SIG-M5 treated with dmso at 0.1 percent for 504 hours (cell line): ENCODE measurements around the gene LRBA.
"Not testable (repeated sequence)": the region's sequence is repeated elsewhere in the genome, so short reads cannot be mapped to it uniquely, and the experiment has no call there.

Experiments
- DNase-seq: peaks from one replicate; lab custom pipeline; 2025; ENCODE audit not compliant: unreplicated experiment; lab: John Stamatoyannopoulos, UW

The LRBA gene

GRCh38 chr4:150746156-150746555 is 268.9 kb downstream of the LRBA start:
- no peak for DNase-seq

DNA sequence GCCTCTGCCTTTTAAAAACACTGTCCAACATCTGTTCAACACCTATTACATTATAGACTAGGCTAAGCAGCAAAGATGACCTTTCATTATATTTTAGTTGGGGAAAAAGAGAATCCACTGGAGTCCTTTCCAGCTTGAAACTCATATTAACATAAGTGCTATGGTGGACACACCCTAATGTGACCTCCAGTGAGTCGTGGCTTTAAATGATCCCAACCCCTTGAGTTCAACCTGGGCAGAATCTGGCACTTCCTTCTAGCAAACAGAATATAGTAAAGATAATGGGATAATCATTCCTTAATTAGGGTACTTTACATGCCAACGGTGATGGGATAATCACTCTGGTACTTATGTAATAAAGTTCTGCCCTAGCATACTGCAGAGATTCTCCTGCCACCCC is 270.5 kb downstream of the LRBA start:
- no peak for DNase-seq

- no peak for DNase-seq
Measured at GRCh38 chr4:150743564-150744342, 271.3 kb downstream of the LRBA start.

GRCh38 chr4:150742930-150743329 is 272.2 kb downstream of the LRBA start:
- DNase-seq = not testable (repeated sequence)

DNA sequence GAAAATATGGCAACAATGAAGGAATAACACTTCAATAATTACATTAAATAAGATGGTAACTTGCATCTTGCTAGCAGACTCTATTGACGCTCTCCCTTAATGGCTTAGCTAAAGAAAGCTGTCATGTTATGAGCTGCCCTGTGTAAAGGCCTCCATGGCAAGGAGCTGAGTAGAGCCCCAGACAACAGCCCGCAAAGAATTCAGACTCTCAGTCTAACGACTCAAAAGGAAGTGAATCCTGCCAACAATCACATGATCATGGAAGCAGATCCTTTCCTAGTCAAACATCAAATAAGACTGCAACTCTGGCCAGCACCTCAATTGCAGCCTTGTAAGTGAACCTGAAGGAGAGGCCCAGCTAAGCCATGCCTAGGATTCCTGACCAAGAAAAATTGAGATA is 275.5 kb downstream of the LRBA start:
- DNase-seq = no peak

GRCh38 chr4:150725957-150726523 is 289.0 kb downstream of the LRBA start:
- no peak for DNase-seq

DNA sequence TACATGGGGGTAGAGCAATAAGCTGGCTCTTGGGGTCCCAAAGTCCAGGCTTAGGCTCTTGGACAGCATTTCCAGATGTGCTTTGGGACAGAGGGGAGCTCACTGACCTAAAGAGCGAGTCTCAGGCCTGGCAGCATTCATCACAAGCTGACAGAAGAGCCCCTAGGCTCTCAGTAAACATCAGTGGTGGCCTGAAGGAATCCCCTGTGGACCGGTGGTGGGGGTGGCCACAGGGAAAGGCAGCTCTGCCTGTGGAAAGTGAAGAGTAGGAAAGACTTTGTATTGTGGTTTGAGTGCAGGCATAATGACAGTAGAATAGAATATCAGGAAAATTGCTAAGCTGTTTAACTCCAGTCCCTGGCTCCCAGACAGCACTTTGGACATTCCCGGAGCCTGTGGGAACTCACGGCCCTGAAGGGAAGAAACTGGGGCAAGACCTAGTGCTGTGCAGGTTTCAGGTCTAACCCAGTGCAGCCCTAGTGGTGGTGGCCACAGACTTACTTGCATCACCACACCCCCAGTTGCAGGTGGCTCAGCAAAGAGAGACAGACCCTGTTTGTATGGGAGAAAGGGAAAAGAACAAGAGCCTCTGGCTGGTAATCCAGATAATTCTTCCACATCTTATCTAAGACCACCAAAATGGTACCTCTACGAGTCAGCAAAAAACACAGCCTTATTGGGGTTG is 291.2 kb downstream of the LRBA start:
- no peak for DNase-seq

DNA sequence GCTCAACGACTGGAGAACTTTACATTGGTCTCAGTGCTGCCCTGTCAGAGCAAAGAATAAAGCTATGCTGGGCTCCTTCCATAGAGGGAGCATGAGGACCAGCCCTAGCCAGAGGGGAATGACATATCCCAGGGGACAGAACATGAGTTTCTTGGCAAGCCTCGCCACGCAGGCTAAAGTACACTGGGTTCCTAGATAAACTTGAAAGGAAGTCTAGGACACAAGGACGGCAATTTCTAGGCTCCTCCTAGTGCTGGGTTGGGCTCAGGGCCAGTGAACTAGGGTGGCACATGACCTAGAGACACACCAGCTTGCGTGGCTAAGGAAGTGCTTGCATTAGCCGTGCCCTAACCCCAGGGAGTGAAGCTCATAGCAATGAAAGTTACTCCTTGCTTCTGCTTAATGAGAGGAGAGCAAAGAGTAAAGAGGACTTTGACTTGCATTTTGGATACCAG is 292.1 kb downstream of the LRBA start:
- DNase-seq = no peak

GRCh38 chr4:150720973-150721518 is 294.0 kb downstream of the LRBA start:
- no peak for DNase-seq

DNA sequence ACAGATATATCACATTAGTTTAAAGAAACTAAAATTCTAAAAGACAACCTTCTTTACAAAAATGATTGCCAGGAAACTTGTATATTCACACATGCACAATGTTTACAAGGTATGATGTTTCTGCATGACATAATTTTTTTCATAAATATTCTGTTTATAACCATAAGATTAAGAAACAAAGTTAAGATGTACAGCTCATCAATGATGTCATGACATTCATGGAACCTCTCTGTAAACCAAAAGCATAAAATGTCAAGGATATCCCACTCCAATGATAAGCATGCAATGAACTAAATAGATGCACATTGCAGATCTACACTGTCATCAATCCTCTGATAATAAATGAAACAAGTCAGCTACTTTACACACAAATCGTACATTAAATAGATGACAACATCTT is 297.1 kb downstream of the LRBA start:
- no peak for DNase-seq

DNA sequence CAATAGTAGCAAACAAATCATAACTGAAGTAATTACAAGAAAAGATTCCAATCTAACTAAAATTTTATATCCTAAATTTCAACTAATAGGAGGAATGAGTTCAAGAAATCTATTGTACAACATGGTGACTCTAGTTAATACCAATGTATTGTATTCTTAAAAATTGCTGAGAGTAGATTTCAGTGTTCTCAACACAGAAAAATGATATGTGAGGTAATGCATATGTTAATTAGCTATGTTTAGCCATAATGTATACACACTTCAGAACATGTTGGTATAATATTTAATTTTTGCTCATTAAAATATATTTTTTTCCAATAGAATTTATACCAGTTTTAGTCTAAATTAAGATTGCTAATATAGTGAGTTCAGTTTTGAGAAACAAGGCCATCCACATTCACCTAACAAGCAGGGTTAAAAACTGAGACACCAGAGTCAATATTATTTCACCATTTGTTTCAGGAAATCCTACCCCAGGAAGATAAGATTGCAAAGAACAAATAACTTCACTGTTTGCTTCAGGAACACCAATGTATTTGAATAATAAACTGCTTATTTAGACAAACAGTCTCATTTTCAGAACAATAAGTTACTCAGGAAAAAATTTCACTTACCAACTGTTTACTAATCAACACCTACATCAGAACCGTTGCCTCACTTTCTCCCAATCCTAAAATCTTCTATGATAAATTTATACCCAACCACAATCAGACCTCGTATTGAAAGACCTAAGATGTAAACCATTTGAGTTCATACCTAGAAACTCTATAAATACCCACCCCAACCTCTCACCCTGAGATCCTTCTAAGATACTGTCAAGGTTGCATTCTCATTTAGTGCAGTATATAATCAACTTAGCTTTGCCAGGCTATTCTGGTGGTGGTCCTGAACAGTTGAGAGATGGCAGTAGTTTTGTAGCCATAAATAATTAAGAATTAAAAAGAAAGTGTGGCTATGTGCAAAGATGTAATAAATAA is 300.3 kb downstream of the LRBA start:
- no peak for DNase-seq

DNA sequence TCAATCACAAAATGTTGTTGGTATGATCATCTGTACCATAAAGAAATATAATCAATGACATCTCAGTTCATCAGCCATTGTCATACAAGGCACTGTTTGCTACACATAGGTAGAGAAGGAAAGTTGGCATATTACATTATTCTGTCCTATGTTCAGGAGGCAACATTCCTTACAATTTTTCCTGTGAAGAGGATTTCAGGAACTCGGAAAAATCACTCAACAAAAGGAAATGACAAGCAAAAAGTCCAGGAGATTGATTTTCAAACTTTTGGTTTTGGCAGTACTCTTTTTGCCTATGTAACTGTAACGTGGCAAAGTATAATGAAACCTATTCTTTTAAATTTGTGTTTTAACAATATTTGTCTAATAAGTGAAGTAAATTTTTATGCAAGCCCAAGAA is 301.8 kb downstream of the LRBA start:
- DNase-seq = no peak

DNA sequence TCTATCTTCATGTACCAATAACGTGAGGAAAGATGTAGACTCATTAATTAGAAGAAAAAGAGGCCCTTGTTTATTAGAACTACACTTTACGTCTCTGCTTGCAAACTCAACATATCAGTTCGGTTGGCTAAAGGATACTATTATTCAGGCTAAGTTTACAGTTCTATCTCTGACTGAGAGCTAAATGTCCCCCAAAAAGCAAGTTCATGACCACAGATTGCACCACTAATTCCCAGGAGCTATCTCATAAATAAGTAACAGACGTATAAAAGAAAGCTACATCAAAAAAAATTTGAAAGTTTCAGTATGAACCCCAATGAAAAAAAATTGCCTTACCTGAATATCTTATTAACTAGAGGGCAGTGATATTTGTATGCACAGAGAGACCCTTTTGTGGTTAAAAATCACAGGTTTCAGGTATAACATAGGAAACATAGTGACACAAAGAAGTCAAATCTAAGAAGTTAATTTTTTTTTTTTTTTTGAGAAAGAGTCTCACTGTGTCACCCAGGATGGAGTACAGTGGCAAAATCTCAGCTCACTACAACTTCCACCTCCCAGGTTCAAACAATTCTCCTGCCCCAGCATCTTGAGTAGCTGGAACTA is 304.2 kb downstream of the LRBA start:
- DNase-seq = no peak

DNA sequence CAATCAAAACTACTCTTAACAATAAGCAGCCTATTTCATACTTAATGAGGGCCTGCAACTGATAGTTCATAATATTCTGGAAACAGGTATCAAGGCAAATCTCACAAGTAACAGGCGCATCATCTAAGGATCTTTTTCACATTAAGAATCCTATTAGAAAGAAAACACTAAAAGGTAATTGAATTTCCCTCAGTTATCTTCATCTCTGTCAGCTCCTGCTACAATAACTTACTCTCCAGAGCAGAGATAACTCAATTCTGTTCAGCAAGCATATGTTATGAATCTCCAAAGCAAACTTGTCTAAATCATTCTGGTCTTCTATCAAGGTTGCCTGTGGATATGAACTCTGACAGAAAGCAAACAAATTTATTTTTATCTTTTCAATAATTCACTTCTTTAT is 307.1 kb downstream of the LRBA start:
- no peak for DNase-seq

DNA sequence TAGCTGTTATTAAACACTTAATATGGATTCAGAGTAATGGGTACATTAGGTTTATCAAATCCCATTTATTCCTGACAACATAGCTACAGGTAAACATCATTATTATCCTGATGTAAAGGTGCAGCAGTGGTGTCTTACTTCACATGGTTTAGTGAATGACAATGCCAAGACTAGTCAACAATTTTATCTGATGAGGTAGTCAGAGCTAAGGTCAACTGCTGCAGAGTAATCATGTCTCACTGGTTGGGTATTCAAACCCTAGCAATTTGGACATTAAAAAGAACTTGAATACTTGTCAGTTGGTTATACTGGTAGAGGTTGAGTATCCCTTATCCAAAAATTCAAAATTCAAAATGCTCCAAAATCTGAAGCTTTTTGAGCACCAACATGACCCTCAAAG is 315.5 kb downstream of the LRBA start:
- DNase-seq = no peak

GRCh38 chr4:150695162-150695561 is 319.9 kb downstream of the LRBA start:
- no peak for DNase-seq

GRCh38 chr4:150694438-150694837 is 320.6 kb downstream of the LRBA start:
- DNase-seq = no peak

GRCh38 chr4:150683775-150684350 is 331.2 kb downstream of the LRBA start:
- DNase-seq = no peak

DNA sequence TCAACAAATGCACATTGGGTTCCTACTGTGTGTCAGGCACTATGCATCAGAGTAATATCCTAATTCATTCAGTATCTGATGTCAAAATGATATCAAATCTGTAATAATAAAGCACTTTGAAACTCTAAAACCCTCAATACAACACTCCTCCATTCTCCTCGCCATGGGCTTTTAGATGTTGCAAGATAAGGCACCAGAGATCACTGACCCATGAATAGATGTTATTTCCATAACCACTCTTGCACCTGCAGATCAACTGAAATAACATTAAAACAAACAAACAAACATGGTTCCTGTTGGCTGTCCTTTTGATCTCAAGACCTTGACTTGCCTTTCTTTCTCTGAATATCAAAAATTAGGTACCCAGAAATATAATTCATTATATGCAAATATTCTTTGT is 333.0 kb downstream of the LRBA start:
- no peak for DNase-seq

DNA sequence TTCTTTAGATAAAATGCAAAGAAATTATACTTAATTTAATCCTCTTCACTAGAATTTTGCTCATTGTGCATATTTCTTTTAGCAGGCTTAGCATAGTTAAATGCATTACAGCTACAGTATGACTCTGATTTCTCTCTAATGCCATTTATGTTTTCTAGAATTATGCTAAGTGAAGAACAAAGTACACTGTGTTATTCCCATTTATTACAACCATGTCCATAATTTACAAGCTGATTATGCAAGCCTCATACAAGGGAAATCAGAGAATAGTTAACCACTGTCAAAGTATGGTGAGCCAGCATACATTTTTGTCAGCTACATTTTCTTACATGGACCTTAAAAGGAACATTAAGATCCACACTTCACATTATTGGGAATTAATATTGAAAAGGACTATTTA is 334.0 kb downstream of the LRBA start:
- no peak for DNase-seq
